Measurements from ENCODE around the gene ZNF654. TPM values are rescaled to one million over a fixed set of nuclear protein-coding genes. Genes with fewer than 3 reads are reported as not detected.

Gene ZNF654
- total RNA-seq, 4 donors from 2014 or later, result 9.0 to 22.9 (median 11.3) TPM

DNA sequence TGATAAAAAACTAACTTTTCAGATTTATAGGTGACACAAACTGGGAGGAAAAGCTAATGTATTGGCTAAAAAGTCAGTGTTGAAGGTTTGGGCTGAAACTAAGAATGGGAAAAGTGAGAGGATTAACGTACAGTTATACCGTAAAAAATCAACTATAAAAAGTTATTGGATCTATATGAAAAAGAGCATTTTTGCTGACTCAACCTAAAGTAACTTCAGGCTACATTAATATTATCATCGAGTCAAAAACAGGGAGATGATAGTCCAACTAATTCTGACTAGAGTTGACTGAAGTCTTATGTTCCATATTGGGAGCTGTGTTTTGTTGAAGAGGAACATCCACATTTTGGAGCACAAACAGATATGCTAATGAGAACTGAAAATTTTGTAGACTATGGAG lies 19.9 kb downstream of the ZNF654 start:
- DNase-seq (ENCODE audit: low spot score in 2 of 2), result no peak
- Histone ChIP-seq H3K4me1 (peaks cover 20% of the 10 kb centered on the region), H3K27ac (no peak overlapping the region), H3K36me3 (no peaks in the 10 kb centered on the region), H3K4me3 (no peak overlapping the region), H3K27me3 (no peaks in the 10 kb centered on the region), H3K9me3 (no peaks in the 10 kb centered on the region)
- 92% methylated on average over 3 of the region's 3 CpGs for WGBS
- no peak for TF ChIP-seq CTCF (IDR thresholded peaks at IDR 0.05)
- TF ChIP-seq EP300 (IDR thresholded peaks at IDR 0.05), result no peak
- no peak for TF ChIP-seq POLR2AphosphoS5 (IDR thresholded peaks at IDR 0.05)
- no peak for TF ChIP-seq POLR2A (IDR thresholded peaks at IDR 0.05)

DNA sequence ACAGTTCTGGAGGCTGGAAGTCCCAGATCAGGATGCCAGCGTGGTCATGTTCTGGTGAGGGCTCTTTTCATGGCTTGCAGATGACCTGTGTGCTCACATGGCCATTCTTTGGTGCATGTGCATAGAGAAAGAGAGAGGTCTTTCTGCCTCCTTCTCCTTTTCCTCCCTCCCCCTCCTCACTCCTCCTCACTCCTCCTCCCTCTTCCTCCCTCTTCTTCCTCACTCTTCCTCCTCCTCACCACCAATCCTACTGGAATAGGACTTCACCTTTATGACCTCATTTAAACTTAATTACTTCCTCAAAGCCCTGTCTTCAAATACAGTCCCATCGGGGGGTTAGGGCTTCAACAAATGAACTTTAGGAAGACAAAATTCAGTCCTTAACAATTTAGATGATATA lies 23.8 kb downstream of the ZNF654 start:
- 79% methylated on average over 2 of the region's 2 CpGs for WGBS
- H3K4me1 ChIP-seq, result peaks cover 6% of the 10 kb centered on the region
- DNase-seq (ENCODE audit: low spot score in 2 of 2), result no peak
- no peaks in the 10 kb centered on the region for H3K9me3 ChIP-seq
- TF ChIP-seq EP300 (IDR thresholded peaks at IDR 0.05), result no peak
- TF ChIP-seq POLR2A (IDR thresholded peaks at IDR 0.05), result no peak
- TF ChIP-seq CTCF (IDR thresholded peaks at IDR 0.05), result no peak
- TF ChIP-seq POLR2AphosphoS5 (IDR thresholded peaks at IDR 0.05), result no peak
- no peaks in the 10 kb centered on the region for H3K27me3 ChIP-seq
- H3K27ac ChIP-seq, result no peak overlapping the region
- no peak overlapping the region for H3K4me3 ChIP-seq
- peaks cover 10% of the 10 kb centered on the region for H3K36me3 ChIP-seq

GRCh38 chr3:88084097-88084501 lies 25.0 kb downstream of the ZNF654 start:
- Histone ChIP-seq H3K27ac (no peak overlapping the region), H3K9me3 (no peaks in the 10 kb centered on the region), H3K27me3 (no peaks in the 10 kb centered on the region), H3K4me3 (no peak overlapping the region), H3K4me1 (peaks cover 6% of the 10 kb centered on the region), H3K36me3 (peaks cover 18% of the 10 kb centered on the region)
- WGBS, result 88% methylated on average over 2 of the region's 2 CpGs
- TF ChIP-seq CTCF (IDR thresholded peaks at IDR 0.05) (no peak), POLR2A (IDR thresholded peaks at IDR 0.05) (no peak), EP300 (IDR thresholded peaks at IDR 0.05) (no peak), POLR2AphosphoS5 (IDR thresholded peaks at IDR 0.05) (no peak)
- DNase-seq (ENCODE audit: low spot score in 2 of 2), result no peak

GRCh38 chr3:88090681-88091080 lies 31.6 kb downstream of the ZNF654 start:
- TF ChIP-seq POLR2AphosphoS5 (IDR thresholded peaks at IDR 0.05), result no peak
- no peak for TF ChIP-seq POLR2A (IDR thresholded peaks at IDR 0.05)
- no peak for TF ChIP-seq CTCF (IDR thresholded peaks at IDR 0.05)
- TF ChIP-seq EP300 (IDR thresholded peaks at IDR 0.05), result no peak
- H3K36me3 ChIP-seq, result peaks cover 25% of the 10 kb centered on the region
- H3K27me3 ChIP-seq, result no peaks in the 10 kb centered on the region
- H3K27ac ChIP-seq, result no peak overlapping the region
- DNase-seq (ENCODE audit: low spot score in 2 of 2), result no peak
- H3K9me3 ChIP-seq, result no peaks in the 10 kb centered on the region
- WGBS, result 71% methylated on average over 4 of the region's 4 CpGs
- no peak overlapping the region for H3K4me3 ChIP-seq
- H3K4me1 ChIP-seq, result no peaks in the 10 kb centered on the region

GRCh38 chr3:88092270-88092669 lies 33.2 kb downstream of the ZNF654 start:
- no peak for TF ChIP-seq POLR2AphosphoS5 (IDR thresholded peaks at IDR 0.05)
- TF ChIP-seq EP300 (IDR thresholded peaks at IDR 0.05), result no peak
- no peak for TF ChIP-seq CTCF (IDR thresholded peaks at IDR 0.05)
- no peak for TF ChIP-seq POLR2A (IDR thresholded peaks at IDR 0.05)
- Histone ChIP-seq H3K36me3 (peaks cover 21% of the 10 kb centered on the region), H3K4me1 (no peaks in the 10 kb centered on the region), H3K9me3 (no peaks in the 10 kb centered on the region), H3K27me3 (no peaks in the 10 kb centered on the region), H3K27ac (no peak overlapping the region), H3K4me3 (no peak overlapping the region)
- DNase-seq (ENCODE audit: low spot score in 2 of 2), result no peak

Data from suprapubic skin (tissue), 4 donors.